GM21423 (cell line): ENCODE data around the gene SELENOS.

Experiments used
- ATAC-seq: cut with Tn5 transposase; IDR thresholded peaks from one replicate; pipeline ENCODE4 v1.9.1; 2021; ENCODE audit warnings: mild to moderate bottlenecking, moderate library complexity; ENCODE audit not compliant: unreplicated experiment

Gene SELENOS, protein sequence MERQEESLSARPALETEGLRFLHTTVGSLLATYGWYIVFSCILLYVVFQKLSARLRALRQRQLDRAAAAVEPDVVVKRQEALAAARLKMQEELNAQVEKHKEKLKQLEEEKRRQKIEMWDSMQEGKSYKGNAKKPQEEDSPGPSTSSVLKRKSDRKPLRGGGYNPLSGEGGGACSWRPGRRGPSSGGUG

DNA sequence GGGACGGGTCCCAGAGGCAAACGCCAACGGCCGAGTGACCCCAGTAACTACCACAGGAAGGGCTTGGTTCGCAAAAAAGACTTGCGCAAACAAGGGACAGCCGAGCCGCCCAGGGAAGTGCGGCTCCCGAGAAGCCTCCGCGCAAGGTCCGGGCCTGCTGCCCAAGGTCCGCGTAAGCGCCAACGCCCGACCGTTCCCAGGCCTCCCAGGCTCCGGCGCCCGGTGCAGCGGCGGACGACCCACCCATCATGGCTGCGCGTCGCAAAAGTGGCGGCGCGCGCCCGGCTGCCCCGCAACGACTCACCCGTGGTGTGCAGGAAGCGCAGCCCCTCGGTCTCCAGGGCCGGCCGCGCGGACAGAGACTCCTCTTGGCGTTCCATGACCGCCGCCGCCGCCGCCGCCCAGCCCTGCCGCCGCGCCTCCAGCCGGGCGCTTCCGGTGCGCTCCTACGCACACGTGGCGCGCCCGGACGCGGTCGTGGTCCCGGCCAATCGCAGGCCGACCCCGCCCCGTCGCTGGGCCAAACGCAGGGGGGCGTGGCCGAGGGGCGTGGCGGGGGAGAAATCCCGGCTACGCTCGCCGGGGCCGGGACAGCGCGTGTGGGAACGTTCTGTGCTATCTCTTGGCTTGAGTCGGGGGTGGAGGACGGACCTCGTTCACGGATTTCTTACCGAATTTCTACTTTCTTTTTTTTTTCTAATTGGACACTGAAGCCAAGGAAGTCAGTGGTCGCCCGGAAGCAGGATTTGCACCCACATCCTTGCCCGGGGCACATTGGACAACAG lies at the start of gene SELENOS:
TSS of gene SELENOS (minus strand) at position 448 of the 785 bp plus-strand sequence. CDS start at position 380, 68 bp downstream.
- ATAC-seq = peak; percentile 93

DNA sequence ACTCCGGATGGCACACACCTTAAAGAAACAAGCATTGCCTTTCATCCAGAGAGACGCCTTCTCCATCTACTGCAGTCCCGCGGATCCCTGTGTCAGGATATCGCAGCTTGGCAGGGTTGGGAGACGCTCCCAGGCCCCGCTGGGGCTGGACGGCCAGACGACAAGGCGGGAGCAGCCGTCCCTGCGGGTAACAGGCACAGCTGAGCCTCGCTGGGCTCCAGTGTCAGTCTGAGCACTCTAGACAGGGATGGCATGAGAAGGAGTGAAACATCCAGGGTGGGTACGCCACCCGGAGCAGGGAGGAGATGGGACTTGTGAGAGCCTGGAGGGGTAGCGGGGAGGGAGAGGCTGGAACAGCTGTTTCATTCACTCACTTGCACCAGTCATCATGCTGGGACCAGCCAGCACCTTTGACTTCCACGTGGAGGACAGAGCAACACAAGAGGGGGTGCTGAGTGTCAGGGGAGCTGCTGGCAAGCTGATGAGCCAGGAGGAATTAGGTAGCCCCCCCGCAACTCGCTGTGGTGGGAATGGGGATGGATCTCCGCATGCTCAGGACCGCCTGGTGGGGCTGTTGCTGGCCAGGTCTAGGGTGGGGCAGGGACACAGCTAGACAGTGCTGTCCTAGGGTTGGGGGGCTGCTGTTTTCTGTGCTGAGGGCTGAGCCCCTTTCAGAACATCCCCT lies 49.3 kb upstream of the SELENOS start:
- no peak for ATAC-seq

DNA sequence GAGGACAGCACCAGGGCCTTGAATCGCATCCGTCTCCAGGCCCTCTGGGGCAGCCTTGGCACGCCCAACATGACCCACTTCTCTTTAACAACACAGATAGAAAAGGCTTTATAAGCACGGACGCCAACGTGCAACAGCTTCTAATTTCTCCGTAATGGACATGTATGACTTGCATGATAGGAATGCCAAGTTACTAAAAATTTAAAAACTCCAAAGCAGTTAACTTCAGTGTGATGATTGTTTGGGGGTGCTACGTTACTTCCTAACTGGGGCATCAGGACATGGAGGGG lies 48.7 kb upstream of the SELENOS start:
- ATAC-seq = no peak

DNA sequence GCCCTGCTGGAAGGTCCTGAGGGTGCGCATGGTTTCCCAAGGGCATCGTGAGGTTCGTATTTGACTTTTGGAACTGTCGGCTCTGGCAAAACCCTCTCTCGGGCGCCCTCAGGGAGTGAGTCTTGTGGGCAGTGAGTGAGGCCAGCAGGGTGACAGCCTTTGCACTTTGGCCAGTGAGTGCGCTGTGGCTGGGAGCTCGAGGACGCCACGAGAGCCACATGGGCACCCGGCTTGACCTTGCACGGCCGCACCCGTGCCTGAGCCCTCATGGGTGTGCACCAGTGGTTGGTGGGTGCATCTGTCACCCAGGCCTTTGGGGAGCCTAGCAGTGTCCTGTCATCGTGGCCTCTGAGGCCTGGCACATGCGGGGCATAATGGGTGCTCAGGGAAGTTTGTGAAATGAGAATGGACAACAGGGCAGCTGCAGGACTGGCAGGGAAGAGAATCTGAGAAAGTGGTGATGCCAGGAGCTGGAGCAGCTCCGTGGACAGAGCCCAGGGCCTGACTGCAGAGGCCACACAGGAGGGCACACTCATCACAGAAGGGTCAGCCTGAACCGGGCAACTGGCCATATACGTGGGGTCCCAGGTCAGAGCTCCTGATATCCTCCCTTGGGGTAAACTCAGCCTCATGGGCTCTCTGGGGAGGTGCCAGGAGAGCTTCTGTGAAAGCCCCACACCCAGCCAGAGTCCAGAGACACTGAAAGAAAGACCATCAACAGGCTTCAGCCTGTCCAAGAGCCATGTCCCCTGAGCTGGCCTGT lies 48.2 kb upstream of the SELENOS start:
- no peak for ATAC-seq

DNA sequence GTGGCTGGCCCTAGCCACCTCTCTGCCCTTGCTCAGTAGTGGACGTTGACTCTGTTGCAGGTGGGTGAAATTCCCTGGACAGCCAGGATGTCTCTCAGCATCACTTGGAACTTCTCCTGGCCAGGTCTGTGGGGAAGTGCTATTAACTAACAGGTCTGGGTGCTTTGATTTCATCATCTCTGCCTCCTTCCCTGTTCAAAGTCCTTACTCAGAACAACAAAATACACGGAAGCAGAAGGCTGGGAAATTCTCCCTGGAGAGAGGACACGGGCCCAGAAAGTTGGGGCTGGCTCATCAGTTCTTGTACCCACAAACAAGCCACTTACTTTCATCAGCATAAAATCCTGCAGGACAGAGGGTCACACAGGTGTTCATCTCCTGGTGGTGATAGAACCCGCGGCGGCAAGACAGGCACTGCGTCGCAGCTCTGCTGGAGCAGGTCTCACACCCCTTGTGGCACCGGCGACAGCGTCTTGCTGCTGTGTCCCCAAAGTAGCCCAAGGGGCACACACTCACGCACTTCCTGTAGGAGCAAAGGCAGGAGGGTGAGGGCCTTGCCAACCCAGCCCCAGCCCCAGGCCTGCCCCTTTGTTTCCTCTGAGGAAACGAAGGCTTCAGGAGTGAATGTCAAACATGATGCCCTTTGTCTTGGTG lies 47.4 kb upstream of the SELENOS start:
- ATAC-seq = no peak

DNA sequence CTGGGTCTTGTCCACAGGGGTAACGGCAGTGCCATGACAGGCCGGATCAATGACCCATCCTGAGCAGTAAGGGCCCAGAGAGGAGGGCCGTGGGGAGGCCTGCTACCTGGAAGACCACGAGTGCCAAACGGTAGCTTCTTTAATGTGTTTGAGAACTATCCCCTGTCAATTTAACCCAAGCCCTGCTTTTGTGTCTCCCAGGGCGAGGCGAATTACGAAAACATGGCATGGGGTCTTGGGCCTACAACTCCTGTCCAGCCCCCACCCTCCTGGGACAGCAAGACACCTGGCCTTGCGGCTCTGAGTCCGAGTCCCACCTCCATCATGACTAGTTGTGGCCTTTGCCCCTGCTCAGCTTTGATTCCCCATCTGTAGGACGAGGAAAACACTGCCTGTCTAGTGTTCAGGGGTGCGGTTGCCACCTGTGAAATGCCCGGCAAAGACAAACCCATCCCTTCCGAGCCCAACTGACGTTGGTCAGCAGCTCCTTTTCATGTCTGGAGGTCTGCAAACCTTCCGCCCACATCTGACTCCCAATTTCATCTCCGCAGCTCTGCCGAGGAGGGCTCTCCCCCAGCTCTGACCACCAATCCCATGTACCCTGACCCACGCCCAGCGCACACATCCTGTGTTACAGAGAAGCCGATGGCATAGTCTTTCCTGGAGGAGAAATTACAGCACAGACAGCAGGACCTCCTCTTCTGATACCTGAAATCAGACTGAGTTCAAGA lies 46.7 kb upstream of the SELENOS start:
- no peak for ATAC-seq

DNA sequence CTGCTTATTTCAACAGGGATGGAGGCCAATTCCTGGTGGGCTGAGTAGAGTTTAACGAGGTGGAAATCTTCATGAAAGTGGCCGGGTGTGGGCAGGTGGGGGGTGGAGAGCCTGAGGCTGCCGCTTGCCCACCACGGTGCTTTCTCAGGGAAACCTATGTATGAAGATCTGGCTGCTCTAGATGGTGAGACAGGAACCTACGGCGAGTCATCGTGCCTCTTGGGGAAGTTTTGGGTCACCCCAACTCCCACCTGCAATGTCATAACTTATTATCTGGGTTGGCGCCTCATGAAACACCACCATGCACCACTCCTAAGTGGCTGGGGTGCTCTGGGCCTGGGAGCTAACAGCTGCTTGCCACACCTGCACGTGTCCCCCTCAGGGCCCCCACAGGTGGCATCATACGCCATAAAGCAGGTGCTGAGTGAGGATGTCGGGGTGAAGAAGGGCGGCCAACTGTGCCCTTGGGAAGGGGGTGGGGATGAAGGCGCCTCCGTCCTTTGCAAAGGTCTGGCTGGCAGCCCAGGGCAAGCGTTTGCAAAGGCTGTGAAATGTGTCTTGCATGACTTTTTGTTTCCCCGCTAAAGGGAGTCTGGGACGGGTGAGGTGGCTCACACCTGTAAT lies 45.7 kb upstream of the SELENOS start:
- no peak for ATAC-seq

DNA sequence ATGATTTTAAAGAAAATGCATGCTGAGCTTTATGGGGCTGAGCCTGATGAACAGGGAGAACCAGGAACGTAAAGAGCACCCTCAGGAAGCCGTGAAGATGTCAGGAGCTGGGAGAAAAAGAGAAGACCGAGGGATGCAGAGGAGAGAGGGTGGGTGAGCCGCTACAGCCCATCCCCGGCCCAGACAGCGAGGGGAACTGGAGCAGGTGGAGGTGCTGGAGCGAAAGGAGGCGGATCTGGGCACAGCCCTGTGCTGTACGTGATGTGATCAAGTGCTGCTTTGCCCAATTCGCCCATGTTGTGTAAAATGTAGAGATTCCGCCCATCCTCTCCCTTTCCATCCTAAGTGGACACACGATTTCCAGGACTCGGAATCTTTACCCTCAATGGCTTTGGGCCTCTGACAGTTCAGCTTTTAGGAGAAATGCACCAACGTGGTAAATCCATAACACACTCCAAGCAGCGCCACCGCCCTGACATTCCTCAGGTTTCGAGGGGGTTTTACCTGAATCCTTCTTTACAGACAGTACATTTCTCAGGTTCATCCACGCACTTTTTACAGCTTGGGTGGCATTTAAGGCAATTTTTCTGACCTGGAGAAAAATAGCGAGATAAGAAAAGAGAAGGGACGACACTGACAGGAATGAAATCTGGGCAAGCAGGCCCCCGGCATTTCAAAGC lies 44.9 kb upstream of the SELENOS start:
- ATAC-seq = no peak

DNA sequence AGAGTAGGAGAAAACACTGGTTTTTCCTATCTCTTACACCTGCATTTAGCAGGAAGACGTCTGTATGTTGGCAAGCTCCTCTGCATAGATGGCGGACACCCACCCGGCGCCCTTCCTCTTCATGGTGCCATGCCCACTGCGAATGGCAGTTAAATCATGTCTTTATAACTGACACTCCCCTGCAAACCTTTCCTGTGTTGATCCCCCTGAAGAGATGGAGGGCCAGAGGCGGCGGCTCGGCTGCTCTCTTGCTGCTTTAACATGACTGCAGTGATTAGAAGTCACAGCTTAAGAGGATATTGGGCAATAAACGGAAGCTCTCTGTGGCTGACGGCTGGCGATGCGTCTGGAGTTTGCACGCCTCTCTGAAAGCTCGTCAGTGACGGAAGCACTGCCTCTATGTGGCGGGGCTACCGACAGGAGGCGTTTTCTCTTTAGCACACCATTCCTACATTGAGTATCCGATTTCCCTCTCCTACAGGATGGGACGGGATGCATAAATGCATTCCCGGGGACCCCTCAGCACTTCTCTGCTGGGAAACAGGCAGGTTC lies 43.3 kb upstream of the SELENOS start:
- peak; percentile 86 for ATAC-seq

DNA sequence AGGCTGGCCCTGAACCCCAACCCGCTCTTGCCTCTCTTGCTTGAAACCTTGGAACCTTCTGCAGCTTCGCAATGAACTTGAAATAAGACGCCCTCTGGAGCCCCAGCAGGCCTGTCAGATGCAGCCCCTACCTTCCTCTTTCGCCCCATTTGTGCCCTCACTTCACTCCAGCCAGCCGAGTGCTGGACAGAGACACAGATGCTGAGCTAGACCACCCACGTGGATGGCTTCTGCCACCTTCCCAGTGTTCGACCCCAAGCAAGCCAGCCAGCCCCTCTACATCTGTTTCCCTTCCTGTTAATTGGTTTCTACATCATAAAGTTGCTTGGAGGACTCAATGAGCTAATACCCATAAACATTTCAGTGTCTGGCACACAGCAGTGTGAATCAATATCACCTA lies 41.6 kb upstream of the SELENOS start:
- ATAC-seq = no peak

DNA sequence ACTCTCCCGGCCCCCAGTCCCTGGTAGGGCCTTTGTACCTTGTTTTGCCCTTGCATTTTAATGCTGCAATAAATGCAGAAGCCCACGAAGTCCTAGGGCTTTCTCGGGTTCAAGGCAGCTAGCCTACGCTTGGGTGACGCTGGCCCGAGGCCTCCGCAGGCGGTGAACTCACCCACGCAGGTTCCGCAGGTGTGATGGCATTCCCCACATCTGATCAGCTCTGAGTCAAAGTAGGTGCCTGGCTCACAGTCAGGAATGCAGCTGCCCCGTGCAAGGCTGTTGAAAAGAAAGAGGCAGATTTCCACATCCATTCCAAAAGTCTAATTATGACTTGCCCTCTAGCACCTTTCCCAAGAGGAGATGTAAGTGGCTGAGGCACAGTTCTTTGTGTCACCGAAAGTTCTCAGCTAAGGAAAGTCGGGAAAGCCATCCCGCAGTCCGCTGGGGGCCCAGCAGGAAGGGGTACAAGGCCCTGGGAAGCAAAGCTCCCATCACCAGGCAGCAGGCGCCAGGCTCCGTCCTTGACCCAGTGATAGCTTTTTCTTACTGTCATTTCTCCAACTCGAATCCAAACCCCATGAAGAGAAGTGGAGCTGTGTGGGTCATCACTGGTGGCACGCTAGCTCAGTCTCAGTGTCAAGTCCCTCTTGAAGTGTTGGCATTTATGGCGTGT lies 41.0 kb upstream of the SELENOS start:
- ATAC-seq = no peak

DNA sequence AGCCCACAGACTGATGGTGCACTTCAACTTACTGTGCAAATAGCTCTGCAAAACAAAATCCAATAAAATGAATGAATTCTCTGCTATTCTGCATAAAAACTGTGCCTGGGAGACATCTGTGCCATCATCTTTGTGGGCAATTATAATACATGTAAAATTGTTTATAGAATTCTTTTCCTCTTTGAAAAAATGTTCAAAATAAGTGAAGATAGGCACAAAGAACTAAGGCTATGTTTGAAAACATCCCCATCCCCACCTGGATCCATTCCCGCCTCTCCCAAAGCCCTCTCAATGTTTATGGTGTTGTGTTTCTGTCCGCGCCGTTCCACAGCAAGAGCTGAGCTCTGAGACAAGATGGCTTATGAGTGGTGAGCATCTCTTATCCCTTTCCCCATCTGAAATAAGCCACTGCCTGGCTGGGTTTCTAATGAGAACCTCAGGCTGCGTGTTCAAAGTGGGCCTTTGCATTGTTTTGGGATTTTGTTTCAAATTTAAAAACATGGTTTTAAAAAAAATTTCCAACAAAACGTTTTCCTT lies 40.1 kb upstream of the SELENOS start:
- no peak for ATAC-seq

DNA sequence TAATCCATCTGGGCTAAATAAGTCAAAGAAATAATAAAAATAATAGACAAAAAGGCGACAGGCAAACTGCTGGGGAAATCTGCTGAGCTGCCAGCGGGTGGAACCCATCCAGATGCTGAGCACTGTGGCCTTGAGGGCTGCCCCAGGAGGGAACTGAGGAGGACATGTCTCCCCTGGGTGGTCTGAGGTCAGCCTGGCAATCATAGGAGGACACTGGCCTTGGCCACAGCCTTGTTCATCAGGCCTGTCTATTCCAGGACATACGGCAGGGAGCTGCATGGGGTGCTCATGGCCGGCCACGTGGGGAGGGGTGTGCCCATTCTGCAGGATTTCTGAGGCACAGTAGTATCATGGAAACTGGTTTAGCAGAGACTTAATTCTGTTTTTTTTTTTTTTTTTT lies 39.2 kb upstream of the SELENOS start:
- no peak for ATAC-seq

DNA sequence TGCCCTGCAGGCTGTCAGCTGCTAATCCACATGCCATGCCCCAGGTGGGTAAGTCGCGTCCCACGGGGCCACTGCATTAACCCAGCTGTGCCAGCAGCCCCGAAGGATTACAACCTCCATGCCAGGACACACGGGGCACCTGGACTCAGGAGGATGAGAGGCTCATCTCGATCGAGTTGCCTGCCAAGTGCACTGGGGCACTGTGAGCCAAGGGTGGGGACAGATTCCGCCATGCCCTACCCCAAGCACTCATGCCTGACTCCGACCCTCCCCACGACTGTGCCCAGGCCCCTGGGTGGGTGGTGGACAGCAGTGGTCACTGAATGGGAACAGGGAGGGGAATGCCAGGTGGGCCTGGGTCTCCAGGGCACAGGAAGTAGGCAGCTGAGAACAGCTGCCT lies 38.5 kb upstream of the SELENOS start:
- ATAC-seq = no peak

DNA sequence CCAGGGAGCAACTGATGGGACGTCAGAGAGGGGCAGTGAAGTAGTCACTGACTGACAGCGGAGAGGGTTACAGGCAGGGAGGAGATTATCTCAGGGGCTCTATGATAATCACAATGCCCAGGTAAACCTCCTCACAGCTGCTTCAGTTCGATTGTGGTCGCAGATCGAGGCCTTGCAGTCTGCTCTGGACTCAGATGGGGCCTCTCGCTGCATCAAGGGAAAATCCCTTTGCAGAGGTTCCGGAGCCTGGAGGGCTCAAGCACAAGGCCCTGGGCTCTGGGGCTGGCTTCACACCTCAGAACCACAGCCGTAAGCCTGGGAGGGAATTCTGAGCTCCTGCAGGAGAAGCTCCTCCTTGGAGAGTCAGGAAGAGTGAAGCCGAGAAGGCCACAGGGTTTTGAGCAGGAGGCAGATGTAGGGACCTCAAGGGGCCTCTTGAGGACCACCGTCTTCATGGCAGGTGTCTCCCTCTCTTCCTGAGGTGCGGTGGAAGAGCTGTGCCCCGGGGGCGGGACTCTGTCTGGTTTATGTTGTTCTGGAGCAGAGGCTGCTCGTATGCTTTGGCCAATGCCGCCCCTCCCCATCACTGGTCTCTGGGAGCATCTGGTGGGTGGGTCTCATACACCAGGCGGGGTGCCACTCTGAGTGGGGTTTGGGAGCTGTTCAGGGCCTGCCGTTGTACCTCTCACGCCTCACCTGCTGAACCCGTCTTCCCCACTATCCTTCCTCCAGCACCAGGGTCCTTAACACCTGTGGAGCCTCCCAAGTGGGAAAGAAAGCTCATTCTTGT lies 37.2 kb upstream of the SELENOS start:
- no peak for ATAC-seq

DNA sequence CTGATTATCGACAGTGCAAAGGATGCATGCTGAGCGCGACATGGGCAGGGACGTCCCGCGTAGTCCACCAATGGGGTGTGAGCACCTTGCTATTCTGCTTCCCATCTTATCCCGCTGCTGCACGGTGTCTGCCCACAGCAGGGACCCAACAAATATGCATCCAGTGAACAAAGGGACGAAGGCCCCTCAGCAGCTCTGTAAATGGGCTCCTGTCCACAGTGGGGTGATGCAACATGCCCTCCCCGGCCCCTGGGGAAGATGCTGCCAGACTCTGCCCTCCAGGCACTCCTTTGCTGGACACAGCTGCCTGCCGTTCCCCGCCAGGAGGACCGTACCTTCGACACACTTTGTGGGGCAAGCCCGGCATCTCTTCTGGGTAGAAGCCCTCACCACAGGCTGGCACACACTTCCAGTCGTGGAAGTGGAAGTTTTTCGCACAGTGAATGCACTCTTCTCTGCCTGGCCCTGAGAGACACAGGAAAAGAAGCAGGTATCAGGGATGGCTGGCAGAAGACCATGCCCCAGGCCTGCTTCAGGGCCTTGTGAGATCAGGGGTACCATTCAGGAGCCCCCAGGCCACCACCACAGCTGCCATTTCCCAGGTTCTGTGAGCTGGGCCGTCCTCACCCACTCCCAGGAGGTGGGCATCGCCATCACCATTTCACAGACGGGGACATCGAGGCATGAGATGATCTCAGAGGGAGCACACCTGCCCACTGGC lies 35.9 kb upstream of the SELENOS start:
- ATAC-seq = no peak

DNA sequence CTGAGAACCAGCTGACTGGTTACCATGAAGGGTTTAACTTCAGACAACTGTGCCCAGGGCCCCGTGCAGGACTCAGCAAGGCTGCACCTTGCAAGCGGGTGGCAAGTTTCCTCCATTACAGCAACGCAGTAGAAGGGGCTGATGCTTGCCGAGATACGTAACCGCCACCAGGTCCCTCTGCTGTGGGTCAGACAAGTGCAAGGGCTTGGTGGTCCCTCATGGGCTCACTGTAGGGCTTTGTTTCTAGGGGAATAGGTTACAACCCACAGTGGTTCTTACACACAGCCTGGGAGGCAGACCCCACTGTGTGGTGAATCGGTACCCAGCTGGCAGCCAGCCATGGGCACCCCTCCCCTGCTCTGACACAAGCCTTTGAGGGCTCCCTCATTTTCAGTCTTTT lies 33.2 kb upstream of the SELENOS start:
- ATAC-seq = no peak
